Caco-2 (cell line): ENCODE results near the gene ACTN4. TPM values are rescaled to one million over a fixed set of nuclear protein-coding genes. Genes with fewer than 3 reads are reported as not detected.
A peak's percentile ranks its signal among the peaks of the same experiment; 100 is the strongest.

Source experiments
- BruUV-seq: library from RNA; stranded (reverse); fragments of 400-500 nt; replicated peaks from 2 replicates; lab custom pipeline; 2021; lab: Mats Ljungman, UMichigan
- CTCF ChIA-PET: fragments of 300-600 bp; sonication (Branson Sonifier 250); formaldehyde crosslinking; loops from one replicate; lab custom pipeline; 2022; ENCODE audit warnings: antibody characterized with exemption; lab: Charles Lee
- POLR2A ChIA-PET: fragments of 300-600 bp; sonication (Branson Sonifier 250); formaldehyde crosslinking; loops from one replicate; lab custom pipeline; 2022; ENCODE audit warnings: antibody characterized with exemption; lab: Charles Lee
- DNase-seq, 2 experiments: peaks; one replicate each; pipeline versions ENCODE4 v3.0.0 to v3.0.0-alpha.2; 2020 to 2022
- H3K27me3 ChIP-seq: replicated peaks from 2 replicates; pipeline ENCODE4 v1.6.0; 2011; ENCODE audit warnings: low read length; ENCODE audit not compliant: control insufficient read depth, insufficient read depth
- H3K36me3 ChIP-seq: 2 replicates; pipeline ENCODE4 v1.5.1; 2011; ENCODE audit warnings: low read length; ENCODE audit not compliant: control insufficient read depth, insufficient read depth
- H3K4me1 ChIP-seq: fragments of 250-450 bp; sonication (Bioruptor Pico); 2 replicates; pipeline ENCODE4 v1.5.1; 2020; ENCODE audit warnings: mild to moderate bottlenecking
- H3K4me3 ChIP-seq: 2 replicates; pipeline ENCODE4 v1.5.1; 2011; ENCODE audit warnings: low read depth, mild to moderate bottlenecking, control low read depth, low read length
- H3K9me3 ChIP-seq: fragments of 250-450 bp; sonication (Bioruptor Pico); 2 replicates; pipeline ENCODE4 v1.5.1; 2020; ENCODE audit warnings: mild to moderate bottlenecking, moderate library complexity
- H3K27ac Mint-ChIP-seq: one replicate; pipeline ENCODE4 v1.8.0; 2022; ENCODE audit warnings: mixed read lengths; ENCODE audit not compliant: unreplicated experiment
- H3K27me3 Mint-ChIP-seq: one replicate; pipeline ENCODE4 v1.8.0; 2022; ENCODE audit warnings: mixed read lengths; ENCODE audit not compliant: insufficient read depth, unreplicated experiment
- H3K36me3 Mint-ChIP-seq: one replicate; pipeline ENCODE4 v1.8.0; 2022; ENCODE audit warnings: mild to moderate bottlenecking, mixed read lengths; ENCODE audit not compliant: insufficient read depth, unreplicated experiment
- H3K4me1 Mint-ChIP-seq: one replicate; pipeline ENCODE4 v1.8.0; 2022; ENCODE audit warnings: low read depth, mixed read lengths; ENCODE audit not compliant: unreplicated experiment
- H3K4me3 Mint-ChIP-seq: one replicate; pipeline ENCODE4 v1.8.0; 2022; ENCODE audit warnings: mild to moderate bottlenecking, moderate library complexity, mixed read lengths; ENCODE audit not compliant: unreplicated experiment
- H3K9me3 Mint-ChIP-seq: one replicate; pipeline ENCODE4 v1.8.0; 2022; ENCODE audit warnings: mixed read lengths; ENCODE audit not compliant: unreplicated experiment
- intact Hi-C: fragments of 100-400 bp; cut with micrococcal nuclease; formaldehyde crosslinking; loops from one replicate; pipeline ENCODE4 v1.10.0; 2022; ENCODE audit not compliant: unreplicated experiment
- total RNA-seq: library from RNA; stranded (reverse); gene quantifications from 2 replicates; pipeline ENCODE4 v1.2.3, GENCODE V29; 2022
- TF ChIP-seq, protein P1 (sequence below), 2 experiments: fragments of 200-600 bp in 1 of 2; IDR thresholded peaks; 1 replicate in 1 of 2; 2 replicates in 1 of 2; pipeline versions ENCODE4 v1.5.1 to v1.8.0; 2011 to 2022; ENCODE audit warnings: antibody characterized with exemption in 1 of 2, control low read depth in 1 of 2, inconsistent platforms in 1 of 2, low read depth in 1 of 2, low read length in 1 of 2, mild to moderate bottlenecking in 1 of 2, moderate library complexity in 1 of 2; ENCODE audit not compliant: insufficient read depth in 1 of 2, severe bottlenecking in 1 of 2, unreplicated experiment in 1 of 2

The ACTN4 gene
- total RNA-seq, 1 experiment from 2014 or later = 605 TPM

DNA sequence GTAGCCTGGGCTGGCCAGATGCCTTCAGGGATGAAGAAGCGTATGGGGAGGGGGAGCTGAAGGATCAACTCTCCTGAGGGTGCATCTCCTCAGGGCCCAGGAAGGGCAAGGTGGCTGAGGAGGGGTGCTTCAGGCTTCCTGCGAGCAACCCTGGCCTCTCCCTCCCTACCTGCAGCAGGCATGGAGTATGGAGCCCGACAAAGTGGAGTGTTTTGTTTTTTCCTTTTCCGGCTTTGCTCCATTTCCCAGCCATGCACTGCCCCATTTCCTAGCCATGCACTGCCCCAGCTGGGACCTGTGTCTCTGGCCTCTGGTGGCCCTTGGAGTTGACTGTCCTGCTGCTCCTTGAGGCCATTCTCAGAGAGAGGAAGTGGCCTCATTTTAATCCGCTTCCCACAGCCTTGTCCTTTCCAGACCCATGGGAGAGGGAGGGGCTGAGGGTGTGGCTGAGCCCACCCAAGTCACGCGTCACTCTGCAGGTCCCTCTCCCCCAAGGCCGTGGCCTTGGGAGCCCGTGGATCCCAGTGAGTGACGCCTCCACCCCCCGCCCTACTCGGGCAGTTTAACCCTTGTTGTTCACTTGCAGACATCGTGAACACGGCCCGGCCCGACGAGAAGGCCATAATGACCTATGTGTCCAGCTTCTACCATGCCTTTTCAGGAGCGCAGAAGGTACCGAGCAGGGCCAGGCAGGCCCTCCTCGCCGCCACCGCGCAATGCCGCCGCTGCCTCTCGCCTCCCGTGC is 62.4 kb downstream of the ACTN4 start:
- Histone ChIP-seq H3K27me3 (no peaks in the 10 kb centered on the region), H3K4me1 (no peaks in the 10 kb centered on the region), H3K36me3 (peaks cover 26% of the 10 kb centered on the region), H3K9me3 (no peaks in the 10 kb centered on the region), H3K4me3 (no peak overlapping the region)
- no peak for DNase-seq
- H3K27ac Mint-ChIP-seq = peak overlapping the region; percentile 65
- intact Hi-C loops = no loop called here
- no peak overlapping the region for H3K4me3 Mint-ChIP-seq
- H3K27me3 Mint-ChIP-seq = no peaks in the 10 kb centered on the region
- POLR2A ChIA-PET = no interaction called here
- TF ChIP-seq, protein P1, sequence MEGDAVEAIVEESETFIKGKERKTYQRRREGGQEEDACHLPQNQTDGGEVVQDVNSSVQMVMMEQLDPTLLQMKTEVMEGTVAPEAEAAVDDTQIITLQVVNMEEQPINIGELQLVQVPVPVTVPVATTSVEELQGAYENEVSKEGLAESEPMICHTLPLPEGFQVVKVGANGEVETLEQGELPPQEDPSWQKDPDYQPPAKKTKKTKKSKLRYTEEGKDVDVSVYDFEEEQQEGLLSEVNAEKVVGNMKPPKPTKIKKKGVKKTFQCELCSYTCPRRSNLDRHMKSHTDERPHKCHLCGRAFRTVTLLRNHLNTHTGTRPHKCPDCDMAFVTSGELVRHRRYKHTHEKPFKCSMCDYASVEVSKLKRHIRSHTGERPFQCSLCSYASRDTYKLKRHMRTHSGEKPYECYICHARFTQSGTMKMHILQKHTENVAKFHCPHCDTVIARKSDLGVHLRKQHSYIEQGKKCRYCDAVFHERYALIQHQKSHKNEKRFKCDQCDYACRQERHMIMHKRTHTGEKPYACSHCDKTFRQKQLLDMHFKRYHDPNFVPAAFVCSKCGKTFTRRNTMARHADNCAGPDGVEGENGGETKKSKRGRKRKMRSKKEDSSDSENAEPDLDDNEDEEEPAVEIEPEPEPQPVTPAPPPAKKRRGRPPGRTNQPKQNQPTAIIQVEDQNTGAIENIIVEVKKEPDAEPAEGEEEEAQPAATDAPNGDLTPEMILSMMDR (IDR thresholded peaks at IDR 0.05; ENCODE audit: insufficient read depth in 1 of 2, low read depth in 1 of 2, low read length in 1 of 2, severe bottlenecking in 1 of 2, unreplicated experiment in 1 of 2) = no peak
- H3K4me1 Mint-ChIP-seq = peaks cover 9% of the 10 kb centered on the region
- CTCF ChIA-PET = no interaction called here
- BruUV-seq = no TSS peak
- peaks cover 100% of the 10 kb centered on the region for H3K36me3 Mint-ChIP-seq
- H3K9me3 Mint-ChIP-seq = no peaks in the 10 kb centered on the region

- Mint-ChIP-seq H3K27me3 (no peaks in the 10 kb centered on the region), H3K27ac (peak overlapping the region; percentile 13), H3K9me3 (no peaks in the 10 kb centered on the region), H3K4me3 (no peak overlapping the region), H3K4me1 (peaks cover 9% of the 10 kb centered on the region), H3K36me3 (peaks cover 100% of the 10 kb centered on the region)
- intact Hi-C loops = no loop called here
- ChIA-PET CTCF (interaction anchor here (0.5 kb wide), 1 partner anchor 24 kb away, joined by 3 read pairs; no protein-coding TSS in a partner anchor), POLR2A (no interaction called here)
- no peaks in the 10 kb centered on the region for H3K4me1 ChIP-seq
- peaks cover 22% of the 10 kb centered on the region for H3K36me3 ChIP-seq
- DNase-seq = no peak
- BruUV-seq = no TSS peak
- H3K27me3 ChIP-seq = no peaks in the 10 kb centered on the region
- TF ChIP-seq, protein P1 (IDR thresholded peaks at IDR 0.05; ENCODE audit: insufficient read depth in 1 of 2, low read depth in 1 of 2, low read length in 1 of 2, severe bottlenecking in 1 of 2, unreplicated experiment in 1 of 2) = no peak
- H3K9me3 ChIP-seq = no peaks in the 10 kb centered on the region
- H3K4me3 ChIP-seq = no peak overlapping the region
Observed at GRCh38 chr19:38710416-38710702, 62.9 kb downstream of the ACTN4 start.

DNA sequence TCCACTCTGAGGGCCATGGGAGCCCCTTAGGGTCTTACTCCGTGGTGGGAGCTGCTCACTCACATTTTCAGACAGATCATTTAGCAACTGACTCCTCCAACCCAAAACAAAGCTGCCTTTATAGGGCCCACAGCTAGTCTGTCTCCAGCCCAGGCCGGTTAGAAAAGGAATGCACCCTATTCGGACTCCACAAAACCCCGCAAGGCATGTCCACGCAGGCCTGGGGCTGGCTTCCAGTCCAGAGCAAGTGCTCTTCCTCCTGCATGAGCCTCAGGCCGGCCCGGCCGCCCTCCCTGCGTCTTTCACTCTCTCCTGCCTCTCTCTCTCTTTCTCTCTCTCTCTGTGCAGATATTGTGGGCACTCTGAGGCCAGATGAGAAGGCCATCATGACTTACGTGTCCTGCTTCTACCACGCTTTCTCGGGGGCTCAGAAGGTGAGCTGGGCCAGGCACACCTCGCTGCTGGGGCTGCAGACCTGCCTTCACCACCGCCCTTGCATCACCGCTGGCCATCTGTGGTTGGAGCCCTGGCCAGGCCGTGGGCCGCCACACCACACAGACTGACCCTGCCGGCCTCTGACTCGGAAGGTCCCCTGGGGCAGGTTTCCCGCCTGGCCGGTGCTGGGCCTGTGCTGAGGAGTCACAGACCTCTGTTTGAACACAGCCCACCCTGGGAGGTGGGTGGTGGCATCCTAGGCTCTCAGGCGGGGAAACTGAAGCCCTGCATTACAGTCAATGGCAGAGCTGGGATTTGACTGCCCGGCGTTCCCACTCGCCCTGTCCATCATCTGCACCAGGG is 63.7 kb downstream of the ACTN4 start:
- no peaks in the 10 kb centered on the region for H3K27me3 ChIP-seq
- ChIA-PET CTCF (interaction anchor here (0.5 kb wide), 2 partner anchors 25 to 64 kb away, joined by 3 read pairs; partner anchors contain the start of gene ACTN4), POLR2A (no interaction called here)
- no peaks in the 10 kb centered on the region for H3K9me3 ChIP-seq
- BruUV-seq = no TSS peak
- H3K4me1 ChIP-seq = no peaks in the 10 kb centered on the region
- intact Hi-C loops = no loop called here
- H3K4me3 ChIP-seq = no peak overlapping the region
- H3K36me3 ChIP-seq = peaks cover 17% of the 10 kb centered on the region
- TF ChIP-seq, protein P1 (IDR thresholded peaks at IDR 0.05; ENCODE audit: insufficient read depth in 1 of 2, low read depth in 1 of 2, low read length in 1 of 2, severe bottlenecking in 1 of 2, unreplicated experiment in 1 of 2) = no peak
- Mint-ChIP-seq H3K4me1 (peaks cover 9% of the 10 kb centered on the region), H3K9me3 (no peaks in the 10 kb centered on the region), H3K4me3 (no peak overlapping the region), H3K36me3 (peaks cover 100% of the 10 kb centered on the region), H3K27ac (no peak overlapping the region), H3K27me3 (no peaks in the 10 kb centered on the region)
- DNase-seq = no peak
